Gastroesophageal sphincter (tissue), 4 donors: ENCODE data around the gene APOC4. TPM values are rescaled to one million over a fixed set of nuclear protein-coding genes. Genes with fewer than 3 reads are reported as not detected.

ENCODE experiments used
- ATAC-seq: fragments of 150-250 bp; one replicate; pipeline ENCODE4 v1.9.1; 2016; ENCODE audit warnings: mild to moderate bottlenecking, moderate library complexity
- H3K27ac ChIP-seq, 4 donors: fragments of 200-600 bp; sonication (generic) in 3 of 4; 1 replicate in 3 of 4; 2 replicates in 1 of 4; pipeline ENCODE4 v1.5.1; 2016 to 2019
- H3K27me3 ChIP-seq: fragments of 200-600 bp; sonication (generic); one replicate; pipeline ENCODE4 v1.5.1; 2019
- H3K36me3 ChIP-seq, 2 donors: fragments of 200-600 bp; sonication (generic); one replicate each; pipeline ENCODE4 v1.5.1; 2019; ENCODE audit warnings: control low read depth in 1 of 2
- H3K4me1 ChIP-seq, 3 donors: fragments of 200-600 bp; sonication (generic); 1 replicate in 2 of 3; 2 replicates in 1 of 3; pipeline ENCODE4 v1.5.1; 2016 to 2019; ENCODE audit warnings: control low read depth in 2 of 3
- H3K4me3 ChIP-seq, 2 donors: fragments of 200-600 bp; sonication (generic); one replicate each; pipeline ENCODE4 v1.5.1; 2019; ENCODE audit warnings: mild to moderate bottlenecking in 1 of 2, moderate library complexity in 1 of 2
- H3K9me3 ChIP-seq, 3 donors: fragments of 200-600 bp; sonication (generic); one replicate each; pipeline ENCODE4 v1.5.1; 2017 to 2019; ENCODE audit warnings: control low read depth in 2 of 3
- CTCF ChIP-seq, 4 experiments: fragments of 200-600 bp in 2 of 4; fragments of 450-650 bp in 2 of 4; sonication (generic) in 1 of 4; IDR thresholded peaks; one replicate each; pipeline ENCODE4 v1.5.1; 2017 to 2019; ENCODE audit warnings: antibody characterized with exemption in 4 of 4, mild to moderate bottlenecking in 2 of 4, moderate library complexity in 2 of 4
- EP300 ChIP-seq: sonication (generic); formaldehyde crosslinking; IDR thresholded peaks from one replicate; pipeline ENCODE4 v1.6.1; 2017; ENCODE audit warnings: antibody characterized with exemption, mild to moderate bottlenecking
- POLR2A ChIP-seq, 2 donors: fragments of 450-650 bp; IDR thresholded peaks; one replicate each; pipeline ENCODE4 v1.6.1; 2017; ENCODE audit warnings: antibody characterized with exemption in 2 of 2, mild to moderate bottlenecking in 2 of 2, moderate library complexity in 1 of 2
- POLR2AphosphoS5 ChIP-seq: sonication (generic); formaldehyde crosslinking; IDR thresholded peaks from one replicate; pipeline ENCODE4 v1.6.1; 2017; ENCODE audit warnings: antibody characterized with exemption
- WGBS, 2 donors: methylation state at CpG; one replicate each; pipeline ENCODE4 v1.1.5; 2018; ENCODE audit warnings: low coverage in 1 of 2; 5-methylcytosine and 5-hydroxymethylcytosine counted together
- total RNA-seq, 4 donors: library from RNA; depleted of rRNA; stranded (reverse); fragments of >200 nt; gene quantifications; one replicate each; pipeline ENCODE4 v1.1.0, GENCODE V29; 2016

The APOC4 gene
- total RNA-seq, 4 donors from 2014 or later, result not detected

GRCh38 chr19:44904426-44904994 is 37.5 kb upstream of the APOC4 start:
- no peaks in the 10 kb centered on the region for H3K9me3 ChIP-seq
- no peak overlapping the region for H3K4me3 ChIP-seq
- peaks cover 0 to 31% (median 4%) of the 10 kb centered on the region in 3 donors for H3K4me1 ChIP-seq
- H3K27ac ChIP-seq, result no peak overlapping the region
- no peak for ATAC-seq
- 10 to 40% methylated on average over 1 to 2 of the region's 12 CpGs for WGBS, 2 donors
- peaks cover 45% of the 10 kb centered on the region for H3K27me3 ChIP-seq
- TF ChIP-seq EP300 (no peak), POLR2AphosphoS5 (no peak), POLR2A (IDR thresholded peaks at IDR 0.05) (no peak), CTCF (IDR thresholded peaks at IDR 0.05) (no peak)
- H3K36me3 ChIP-seq, result peaks cover 0 to 38% of the 10 kb centered on the region in 2 donors

- Histone ChIP-seq H3K4me1 (peaks cover 0 to 31% (median 4%) of the 10 kb centered on the region in 3 donors), H3K9me3 (no peaks in the 10 kb centered on the region), H3K36me3 (peaks cover 0 to 29% of the 10 kb centered on the region in 2 donors), H3K27me3 (peaks cover 52% of the 10 kb centered on the region), H3K27ac (no peak within 1 kb of the TSS), H3K4me3 (peak within 1 kb of the TSS in 1 of 2 donors; percentile 8)
- 0 to 1% methylated on average over 3 to 13 of the region's 20 CpGs for WGBS, 2 donors
- ATAC-seq, result no peak
- TF ChIP-seq POLR2A (IDR thresholded peaks at IDR 0.05) (no peak), POLR2AphosphoS5 (no peak), CTCF (IDR thresholded peaks at IDR 0.05) (no peak), EP300 (no peak)
Measured at GRCh38 chr19:44905437-44906160, 36.4 kb upstream of the APOC4 start, which contains the start of gene APOE. Gene APOE, plus strand, starts transcription at chr19:44905796. Its CDS starts 829 bp downstream, at chr19:44906625.

GRCh38 chr19:44907613-44908012 is 34.4 kb upstream of the APOC4 start:
- Histone ChIP-seq H3K4me3 (no peak overlapping the region), H3K27me3 (peaks cover 72% of the 10 kb centered on the region), H3K4me1 (peaks cover 0 to 42% (median 4%) of the 10 kb centered on the region in 3 donors), H3K9me3 (no peaks in the 10 kb centered on the region), H3K36me3 (peaks cover 0 to 9% of the 10 kb centered on the region in 2 donors), H3K27ac (no peak overlapping the region)
- TF ChIP-seq EP300 (no peak), POLR2AphosphoS5 (no peak), POLR2A (IDR thresholded peaks at IDR 0.05) (no peak), CTCF (IDR thresholded peaks at IDR 0.05) (no peak)
- WGBS, 2 donors, result 94 to 95% methylated on average over 6 to 8 of the region's 12 CpGs
- no peak for ATAC-seq

GRCh38 chr19:44908074-44908835 is 33.8 kb upstream of the APOC4 start:
- TF ChIP-seq CTCF (IDR thresholded peaks at IDR 0.05) (no peak), EP300 (no peak), POLR2AphosphoS5 (no peak), POLR2A (IDR thresholded peaks at IDR 0.05) (no peak)
- no peak overlapping the region for H3K27ac ChIP-seq
- no peak for ATAC-seq
- no peaks in the 10 kb centered on the region for H3K9me3 ChIP-seq
- WGBS, 2 donors, result 87 to 93% methylated on average over 3 to 6 of the region's 46 CpGs
- peaks cover 0 to 3% of the 10 kb centered on the region in 2 donors for H3K36me3 ChIP-seq
- H3K4me1 ChIP-seq, result peaks cover 0 to 40% (median 4%) of the 10 kb centered on the region in 3 donors
- no peak overlapping the region for H3K4me3 ChIP-seq
- peaks cover 78% of the 10 kb centered on the region for H3K27me3 ChIP-seq
